Gastrocnemius medialis (tissue), 4 donors: ENCODE data around the gene EPHB6.

Experiments
- POLR2A ChIP-seq, 2 donors: fragments of 450-650 bp; IDR thresholded peaks; one replicate each; pipeline ENCODE4 v1.6.1; 2017; ENCODE audit warnings: antibody characterized with exemption in 2 of 2, mild to moderate bottlenecking in 2 of 2, moderate library complexity in 2 of 2
- TF ChIP-seq, protein P1 (sequence below), 5 experiments: fragments of 450-650 bp in 3 of 5; fragments of 200-600 bp in 2 of 5; sonication (generic) in 2 of 5; IDR thresholded peaks in 4 of 5; conservative IDR thresholded peaks in 1 of 5; 1 replicate in 4 of 5; 2 replicates in 1 of 5; pipeline ENCODE4 v1.5.1; 2016 to 2019; ENCODE audit warnings: antibody characterized with exemption in 5 of 5, mild to moderate bottlenecking in 3 of 5, moderate library complexity in 3 of 5

DNA sequence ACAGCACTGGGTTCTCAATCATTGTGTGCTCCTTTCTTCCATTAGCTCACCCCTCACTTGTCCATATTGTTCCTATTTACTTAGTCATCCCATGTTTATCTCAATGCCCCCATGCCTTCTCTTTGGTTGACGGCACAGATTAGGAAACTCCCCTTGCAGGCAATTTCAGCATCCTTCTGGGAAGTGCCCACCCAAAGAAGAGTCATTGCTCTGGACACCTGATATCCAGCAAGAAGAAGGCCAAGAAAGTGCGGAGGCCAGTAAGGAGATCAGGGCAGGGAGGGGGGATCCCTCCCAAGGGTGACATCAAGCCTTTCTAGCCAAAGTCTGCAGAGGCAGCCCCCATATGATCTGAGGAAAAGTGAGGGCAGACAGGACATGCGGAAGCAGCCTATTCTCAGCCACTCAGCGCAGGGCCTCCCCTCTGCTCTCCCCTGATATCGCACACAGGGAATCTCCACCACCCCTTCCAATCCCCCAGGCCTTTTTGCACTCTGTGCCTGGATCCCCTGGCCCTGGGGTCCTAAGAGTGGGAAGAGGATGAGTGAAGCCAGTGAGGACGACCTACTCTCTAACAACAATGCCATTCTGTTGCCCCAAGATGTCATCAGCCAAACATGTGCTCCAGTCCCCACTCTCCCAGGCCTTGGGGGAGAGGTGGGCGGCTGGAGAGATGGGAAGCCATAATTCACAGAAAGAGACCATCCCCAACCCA lies 28.9 kb downstream of the EPHB6 start:
- TF ChIP-seq, protein P1, sequence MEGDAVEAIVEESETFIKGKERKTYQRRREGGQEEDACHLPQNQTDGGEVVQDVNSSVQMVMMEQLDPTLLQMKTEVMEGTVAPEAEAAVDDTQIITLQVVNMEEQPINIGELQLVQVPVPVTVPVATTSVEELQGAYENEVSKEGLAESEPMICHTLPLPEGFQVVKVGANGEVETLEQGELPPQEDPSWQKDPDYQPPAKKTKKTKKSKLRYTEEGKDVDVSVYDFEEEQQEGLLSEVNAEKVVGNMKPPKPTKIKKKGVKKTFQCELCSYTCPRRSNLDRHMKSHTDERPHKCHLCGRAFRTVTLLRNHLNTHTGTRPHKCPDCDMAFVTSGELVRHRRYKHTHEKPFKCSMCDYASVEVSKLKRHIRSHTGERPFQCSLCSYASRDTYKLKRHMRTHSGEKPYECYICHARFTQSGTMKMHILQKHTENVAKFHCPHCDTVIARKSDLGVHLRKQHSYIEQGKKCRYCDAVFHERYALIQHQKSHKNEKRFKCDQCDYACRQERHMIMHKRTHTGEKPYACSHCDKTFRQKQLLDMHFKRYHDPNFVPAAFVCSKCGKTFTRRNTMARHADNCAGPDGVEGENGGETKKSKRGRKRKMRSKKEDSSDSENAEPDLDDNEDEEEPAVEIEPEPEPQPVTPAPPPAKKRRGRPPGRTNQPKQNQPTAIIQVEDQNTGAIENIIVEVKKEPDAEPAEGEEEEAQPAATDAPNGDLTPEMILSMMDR (IDR thresholded peaks at IDR 0.05 in 4 of 5, conservative IDR thresholded peaks at IDR 0.05 in 1 of 5), result no peak
- TF ChIP-seq POLR2A (IDR thresholded peaks at IDR 0.05), result no peak
